ENCODE results near the gene TMEM117.

The TMEM117 gene

GRCh38 chr12:43887397-43887796, 51.5 kb downstream of the TMEM117 start:
- DNase-seq = no peak

DNA sequence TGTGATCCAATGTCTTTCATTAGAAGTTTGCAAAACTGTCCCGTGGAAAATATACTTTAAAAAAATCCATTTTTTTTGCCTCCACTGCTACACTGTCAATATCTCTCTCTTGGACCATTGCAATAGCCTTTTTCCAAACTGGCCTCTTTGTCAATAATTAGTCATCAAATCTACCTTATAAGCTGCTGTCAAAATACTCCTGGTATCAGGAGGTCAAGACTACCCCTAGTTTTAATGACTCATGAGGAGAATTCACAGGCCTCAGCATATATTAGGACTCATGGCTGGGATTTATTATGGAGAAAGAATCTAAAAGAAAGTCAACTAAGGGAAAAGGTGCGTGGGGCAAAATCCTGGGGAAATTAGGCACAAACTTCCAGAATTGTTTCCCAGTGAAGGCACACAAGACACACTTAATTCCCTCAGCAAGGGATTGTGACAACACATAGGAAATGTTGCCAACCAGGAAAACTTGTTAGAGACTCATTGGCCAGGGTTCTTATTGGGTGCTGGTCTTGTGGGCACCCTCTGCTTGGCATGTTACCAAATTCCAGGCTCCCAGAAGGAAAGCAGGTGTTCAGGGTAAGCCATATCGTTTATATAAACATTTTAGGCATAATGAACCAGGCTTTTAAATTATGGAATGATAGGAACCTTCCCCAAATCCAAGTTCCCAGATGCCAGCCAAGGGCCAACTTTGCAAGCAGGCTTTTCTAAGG, 56.1 kb downstream of the TMEM117 start:
- DNase-seq = no peak

DNA sequence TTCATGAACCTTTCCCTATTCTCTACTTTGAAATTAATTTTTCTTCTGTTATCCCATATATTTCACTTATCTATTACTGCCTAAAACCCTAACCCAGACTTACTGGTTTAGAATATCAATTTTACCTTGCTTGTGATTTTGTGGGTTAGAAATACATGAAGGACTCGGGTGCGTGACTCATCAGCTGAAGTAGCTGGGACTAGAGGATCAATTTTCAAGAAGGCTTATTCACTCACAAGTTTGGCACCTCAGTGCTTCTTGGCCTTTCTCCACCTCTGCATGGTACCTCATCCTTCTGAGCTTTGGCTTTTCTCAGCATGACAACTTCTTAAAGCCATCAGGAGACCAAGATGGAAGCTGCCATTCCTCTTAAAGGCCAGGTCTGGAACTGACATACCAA, 57.8 kb downstream of the TMEM117 start:
- no peak for DNase-seq

- no peak for DNase-seq
These were observed 59.8 kb downstream of the TMEM117 start for GRCh38 chr12:43895580-43896206.

DNA sequence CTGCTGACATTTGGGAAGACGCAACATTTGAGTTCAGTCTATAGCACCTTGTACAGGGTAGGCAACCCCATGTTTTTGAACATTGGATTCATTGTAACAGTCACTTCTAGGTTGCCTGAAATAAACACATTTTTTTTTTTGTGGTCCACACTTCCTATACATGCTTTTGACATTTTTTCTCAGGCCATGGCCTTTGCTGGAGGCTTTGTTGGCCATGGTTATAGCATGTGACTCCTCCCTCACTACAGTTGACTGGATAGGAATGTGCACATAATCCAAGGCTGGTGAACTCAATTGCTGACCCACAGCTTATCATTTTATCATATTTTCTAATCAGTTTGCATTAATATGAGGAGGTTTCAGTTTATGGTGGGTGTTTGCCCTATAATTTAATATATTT, 60.6 kb downstream of the TMEM117 start:
- no peak for DNase-seq

- no peak for DNase-seq
These were observed 62.6 kb downstream of the TMEM117 start for GRCh38 chr12:43898474-43898873.

DNA sequence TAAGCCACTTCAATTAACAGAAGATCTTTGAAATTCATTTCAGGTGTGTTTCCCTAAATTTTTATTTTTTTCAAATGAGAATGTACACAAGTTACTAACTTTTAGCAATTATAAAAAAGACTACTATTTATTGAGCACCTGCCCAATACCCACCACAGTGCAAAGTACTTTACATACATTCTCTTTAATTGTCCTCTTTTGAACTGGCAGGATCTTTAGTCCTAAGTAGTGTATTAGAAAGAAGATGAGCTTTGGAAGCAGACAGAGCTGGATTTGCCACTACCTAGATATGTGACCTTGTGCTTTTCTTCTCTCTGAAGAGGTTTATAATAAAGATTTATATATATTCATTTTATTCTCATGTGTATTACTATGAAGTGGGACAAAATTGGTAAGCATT, 63.7 kb downstream of the TMEM117 start:
- DNase-seq = no peak

GRCh38 chr12:43903686-43904085, 67.8 kb downstream of the TMEM117 start:
- DNase-seq = no peak

GRCh38 chr12:43912859-43913258, 77.0 kb downstream of the TMEM117 start:
- DNase-seq = no peak

DNA sequence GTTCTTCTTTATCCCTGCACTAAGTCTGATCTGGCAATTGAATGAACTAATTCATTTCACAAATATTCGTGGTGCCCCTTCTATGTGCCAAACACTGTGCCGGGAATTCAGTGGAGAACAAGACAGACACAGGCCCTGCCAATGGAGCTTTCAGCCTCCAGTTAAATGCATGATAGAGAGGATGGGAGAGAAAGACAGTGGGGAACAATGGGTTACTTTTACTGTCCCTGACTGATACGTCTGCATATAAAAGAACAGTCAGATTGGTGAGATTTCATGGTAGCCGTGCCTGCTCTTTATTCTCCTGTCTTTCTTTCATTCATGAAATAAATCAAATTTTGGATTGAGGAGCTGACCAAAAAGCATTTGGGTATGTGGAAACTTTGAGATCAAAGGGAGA, 78.5 kb downstream of the TMEM117 start:
- DNase-seq = no peak

- DNase-seq = no peak
These were observed 79.1 kb downstream of the TMEM117 start for GRCh38 chr12:43914923-43915468.

GRCh38 chr12:43917896-43918295, 82.0 kb downstream of the TMEM117 start:
- no peak for DNase-seq

- no peak for DNase-seq
These were observed 85.9 kb downstream of the TMEM117 start for GRCh38 chr12:43921666-43922337.

DNA sequence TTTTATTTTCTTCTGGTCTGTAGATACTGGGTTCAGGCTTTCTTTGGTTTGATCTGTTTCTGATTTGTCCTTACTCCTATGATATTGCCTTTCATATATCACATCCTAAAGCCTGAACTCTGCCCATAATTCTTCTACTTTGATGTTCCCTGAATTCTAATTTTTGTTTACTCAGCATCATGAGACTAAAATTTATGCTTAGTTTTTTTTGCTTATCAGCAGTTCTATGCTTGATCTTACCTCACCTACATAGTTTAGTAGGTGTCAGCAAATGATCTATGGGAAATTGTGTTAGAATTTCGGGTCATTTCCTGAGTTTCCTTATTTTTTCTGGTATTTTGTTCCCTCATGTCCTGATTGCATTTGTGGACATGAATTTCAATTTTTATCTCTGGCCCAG, 94.2 kb downstream of the TMEM117 start:
- DNase-seq = no peak

- DNase-seq = no peak
These were observed 95.3 kb downstream of the TMEM117 start for GRCh38 chr12:43931187-43931586.

- DNase-seq = no peak
These were observed 99.7 kb downstream of the TMEM117 start for GRCh38 chr12:43935581-43935980.

- DNase-seq = no peak
These were observed 102.1 kb downstream of the TMEM117 start for GRCh38 chr12:43937947-43938346.

DNA sequence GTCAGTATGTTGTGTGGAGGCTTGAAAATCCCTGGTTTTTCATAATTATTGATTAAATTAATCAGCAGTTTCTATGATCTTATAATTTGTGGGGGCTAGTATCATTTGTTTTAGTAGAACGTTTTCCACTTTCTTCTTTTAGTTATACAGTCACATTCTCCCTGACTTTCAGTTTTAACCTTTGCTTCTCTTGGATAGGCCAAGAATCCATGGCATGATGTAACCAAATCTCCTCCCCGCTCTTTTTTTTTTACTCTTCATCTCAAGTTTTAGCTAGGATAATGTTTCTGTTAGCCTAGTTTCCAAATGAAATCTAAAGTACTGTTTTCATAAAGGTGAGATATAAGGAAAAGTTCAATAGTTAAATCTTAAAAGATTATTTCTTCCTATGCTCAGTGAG, 106.5 kb downstream of the TMEM117 start:
- DNase-seq = no peak

DNA sequence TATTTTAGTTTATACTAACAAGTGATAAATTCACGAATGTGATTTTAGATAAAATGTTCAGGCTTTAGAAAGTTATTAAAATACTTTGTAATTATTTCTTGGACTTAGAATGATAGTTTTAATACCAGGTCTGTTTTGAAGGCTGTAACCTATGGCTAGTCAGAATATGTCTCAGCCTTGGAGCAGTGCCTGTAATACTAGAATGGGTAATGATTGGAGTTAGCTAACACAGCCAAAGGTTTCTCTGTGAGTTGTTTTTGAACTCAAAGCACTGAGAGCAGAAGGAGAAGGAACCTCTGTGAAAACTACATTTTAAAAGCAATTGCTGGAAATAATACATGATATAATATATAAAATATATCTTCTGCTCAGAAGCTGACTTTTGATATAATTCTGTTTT, 110.1 kb downstream of the TMEM117 start:
- DNase-seq = no peak

DNA sequence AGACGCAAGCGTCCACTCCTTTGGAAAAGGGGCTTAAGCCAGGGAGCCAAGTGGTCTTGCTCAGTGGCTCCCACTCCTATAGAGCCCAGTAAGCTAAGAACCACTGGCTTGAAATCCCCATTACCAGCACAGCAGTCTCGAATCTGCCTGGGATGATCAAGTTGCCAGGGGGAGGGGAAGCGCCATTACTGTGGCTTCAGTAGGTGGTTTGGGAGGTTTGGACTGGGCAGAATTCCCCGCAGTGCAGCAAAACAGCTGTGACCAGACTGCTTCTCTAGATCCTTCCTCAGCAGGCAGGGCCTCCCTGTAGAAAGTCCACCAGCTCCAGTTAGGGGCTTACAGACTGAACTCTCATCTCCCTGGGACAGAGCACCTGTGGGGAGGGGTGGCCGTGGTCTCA, 115.4 kb downstream of the TMEM117 start:
- no peak for DNase-seq

GRCh38 chr12:43957732-43958372, 122.0 kb downstream of the TMEM117 start:
- DNase-seq = no peak

DNA sequence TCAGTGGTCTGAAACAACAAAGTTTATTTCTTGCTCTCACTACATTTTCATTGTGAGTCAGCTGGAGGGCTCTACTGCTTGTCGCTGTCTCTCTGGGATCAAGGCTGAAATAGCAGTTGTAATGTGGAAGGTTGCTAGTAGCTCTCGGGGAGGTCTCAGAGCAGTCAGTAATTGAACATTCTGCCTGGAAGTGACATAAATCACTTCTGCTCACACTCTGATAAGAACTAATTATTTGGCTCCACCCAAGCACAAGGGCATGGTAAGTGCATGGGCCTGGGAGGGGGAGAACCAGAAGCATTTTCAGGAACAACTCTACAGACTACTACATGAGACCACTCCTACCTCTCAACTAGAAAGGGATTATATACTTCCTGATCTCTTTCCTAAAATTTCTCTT, 128.2 kb downstream of the TMEM117 start:
- DNase-seq = no peak

GRCh38 chr12:43964961-43965360, 129.1 kb downstream of the TMEM117 start:
- no peak for DNase-seq

DNA sequence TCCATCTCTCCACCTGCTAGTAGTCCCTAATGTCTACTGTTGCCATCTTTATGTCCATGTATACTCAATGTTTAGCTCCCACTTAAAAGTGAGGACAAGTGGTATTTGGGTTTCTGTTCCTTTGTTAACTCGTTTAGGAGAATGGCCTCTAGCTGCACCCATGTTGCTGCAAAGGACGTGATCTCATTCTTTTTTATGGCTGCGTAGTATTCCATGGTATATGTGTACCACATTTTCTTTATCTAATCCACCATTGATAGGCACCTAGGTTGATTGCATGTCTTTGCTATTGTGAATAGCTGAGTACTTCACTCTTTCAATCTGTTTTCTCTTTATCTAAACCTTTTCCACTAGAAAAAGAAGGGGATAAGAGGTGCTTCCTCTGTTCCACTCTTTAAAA, 130.0 kb downstream of the TMEM117 start:
- DNase-seq = no peak

Data from NCI-H187 treated with DMSO at 0.1 percent for 48 hours (cell line).